ENCODE data around the gene NCR1.

DNA sequence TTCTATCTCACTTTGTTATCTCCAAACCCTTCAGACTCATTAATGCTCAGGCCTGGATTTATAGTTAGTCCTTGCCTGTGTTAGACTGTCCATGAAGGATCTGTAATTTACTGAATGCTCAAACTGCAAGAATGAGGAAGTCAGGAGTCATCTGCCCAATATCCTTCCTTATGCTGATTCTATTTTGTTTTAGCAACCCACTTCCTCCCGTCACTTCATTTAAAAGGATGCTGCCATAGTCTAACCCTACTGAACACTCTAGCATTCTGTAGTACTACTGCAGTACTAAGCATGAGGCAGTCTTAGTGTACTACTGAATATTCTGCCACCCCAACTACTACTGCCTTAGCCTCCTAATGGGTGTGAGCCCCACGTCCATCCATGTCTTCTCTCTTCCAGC lies 30.4 kb upstream of the NCR1 start:
- no peak for TF ChIP-seq POLR2A (IDR thresholded peaks at IDR 0.05)
- TF ChIP-seq CTCF (IDR thresholded peaks at IDR 0.05), result no peak

Measured in right lobe of liver (tissue), 4 donors.